ENCODE measurements around the gene SNX4.
A peak's percentile ranks its signal among the peaks of the same experiment; 100 is the strongest.
"Not testable (repeated sequence)": the region's sequence is repeated elsewhere in the genome, so short reads cannot be mapped to it uniquely, and the experiment has no call there.

The SNX4 gene

DNA sequence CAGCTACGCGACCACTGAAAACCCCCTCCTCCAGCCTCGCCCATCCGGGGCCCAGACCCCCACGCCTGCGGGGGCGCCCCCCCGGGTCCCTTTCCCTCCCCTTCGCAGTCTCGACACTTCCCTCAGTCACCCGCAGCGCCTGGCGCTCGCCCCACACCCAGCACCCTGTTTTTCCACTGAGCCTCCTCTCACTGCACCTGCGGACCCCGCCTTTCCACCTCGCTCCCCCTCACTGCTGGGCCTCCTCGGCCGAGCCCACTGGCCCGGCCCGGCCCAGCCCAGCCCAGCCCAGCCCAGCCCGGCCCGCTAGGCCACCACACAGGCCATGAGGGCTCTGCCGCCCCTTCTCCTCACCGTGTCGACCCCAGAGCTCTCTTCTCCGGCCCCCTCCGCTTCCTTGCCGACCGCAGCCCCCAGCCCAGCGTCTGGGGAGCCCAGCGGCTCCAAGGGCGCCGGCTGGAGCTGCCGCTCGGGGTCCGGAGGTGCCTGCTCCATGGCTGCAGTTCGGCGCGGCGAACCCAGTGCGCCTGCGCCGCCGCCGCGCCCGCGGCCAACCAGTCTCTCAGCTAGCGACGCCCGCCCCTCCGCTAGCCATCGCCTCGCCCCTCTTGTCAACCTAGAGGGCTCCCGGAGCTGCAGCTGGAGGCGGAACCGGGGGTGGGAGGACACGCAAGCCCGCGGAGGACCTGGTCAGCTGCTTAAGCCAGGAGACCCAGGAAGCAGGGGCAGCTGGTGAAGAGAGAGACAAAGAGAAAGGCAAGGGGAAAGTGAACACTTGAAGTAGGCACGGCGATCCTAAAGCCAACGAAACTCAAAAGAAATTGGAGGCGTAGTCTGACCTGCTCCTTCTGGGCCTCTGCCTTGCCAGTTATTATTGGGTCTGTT, at the start of gene SNX4:
TSS of gene SNX4 (minus strand) at position 525 of the 885 bp plus-strand sequence. CDS start at position 495, 30 bp downstream.
- DNase-seq: peak; percentile 78

DNA sequence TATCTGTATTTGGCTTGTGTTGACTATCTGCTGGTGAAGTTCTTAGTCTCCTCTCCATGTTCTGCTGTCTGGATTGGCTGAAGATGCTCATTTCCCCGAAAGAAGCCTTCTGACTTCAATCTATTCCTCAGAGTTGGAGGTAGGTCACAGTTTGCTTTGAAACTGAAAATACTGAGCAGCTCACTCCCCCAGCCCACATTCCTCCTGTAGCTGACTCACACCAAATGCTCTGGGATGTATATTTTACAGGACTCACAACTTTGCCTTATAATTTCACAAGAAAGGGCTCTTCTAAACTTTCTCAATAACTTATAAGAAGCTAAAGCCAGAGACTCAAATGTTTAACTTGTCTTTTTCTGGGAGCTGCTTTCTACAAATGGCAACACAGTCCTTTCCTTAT, 36.3 kb upstream of the SNX4 start:
- DNase-seq: no peak

DNA sequence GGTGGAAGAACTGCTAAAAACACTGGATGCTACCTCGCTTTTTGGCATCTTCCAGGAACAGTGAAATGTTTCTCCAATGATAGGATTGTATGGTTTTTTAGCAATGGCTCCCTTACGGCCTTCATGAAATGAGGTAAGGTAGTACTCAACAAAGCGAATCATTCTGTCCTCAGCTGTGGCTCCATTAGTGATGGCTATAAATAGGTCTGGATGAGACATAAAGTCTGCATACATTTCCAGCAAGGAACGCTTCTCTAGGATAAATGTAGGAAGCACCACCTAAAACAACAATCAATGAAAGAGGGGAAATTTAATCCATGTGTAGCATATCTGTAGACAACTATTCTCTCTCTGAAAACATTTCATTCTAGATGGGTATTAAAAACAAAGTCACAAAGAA, 32.4 kb upstream of the SNX4 start:
- DNase-seq: no peak

DNA sequence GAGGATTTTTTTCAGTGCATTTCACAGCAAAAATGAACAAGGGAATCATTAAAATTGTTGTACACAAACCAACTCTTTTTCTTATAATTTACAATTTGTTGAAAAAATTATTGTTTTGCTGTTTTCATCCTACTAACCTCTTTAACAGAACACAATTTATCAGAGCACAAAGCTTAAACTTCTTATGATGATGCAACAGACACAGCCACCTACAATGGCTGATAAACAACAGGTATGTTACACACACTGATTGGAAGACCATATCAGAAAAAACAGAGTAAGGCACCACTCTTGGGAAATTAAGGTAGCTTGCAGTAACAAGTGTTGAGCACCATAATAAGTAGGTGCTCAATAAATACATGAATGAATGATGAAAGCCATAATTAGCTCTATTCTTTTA, 8.9 kb upstream of the SNX4 start:
- no peak for DNase-seq

DNA sequence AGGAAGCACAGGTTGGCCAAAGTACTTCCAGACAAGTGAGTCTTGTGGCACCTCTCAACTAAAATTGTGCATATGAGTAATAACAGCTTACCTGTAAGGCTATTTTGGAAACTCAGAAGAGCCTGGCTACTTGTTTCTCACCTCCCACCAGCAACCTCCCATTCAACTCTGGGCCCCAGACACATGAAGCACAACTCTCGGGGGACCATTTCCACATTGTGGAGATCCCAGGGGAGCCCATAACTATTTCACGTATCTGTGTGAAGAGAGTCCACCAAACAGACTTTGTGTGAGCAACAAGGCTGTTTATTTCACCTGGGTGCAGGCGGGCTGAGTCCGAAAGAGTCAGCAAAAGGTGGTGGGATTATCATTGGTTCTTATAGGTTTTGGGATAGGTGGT, 5.2 kb upstream of the SNX4 start:
- no peak for DNase-seq

DNA sequence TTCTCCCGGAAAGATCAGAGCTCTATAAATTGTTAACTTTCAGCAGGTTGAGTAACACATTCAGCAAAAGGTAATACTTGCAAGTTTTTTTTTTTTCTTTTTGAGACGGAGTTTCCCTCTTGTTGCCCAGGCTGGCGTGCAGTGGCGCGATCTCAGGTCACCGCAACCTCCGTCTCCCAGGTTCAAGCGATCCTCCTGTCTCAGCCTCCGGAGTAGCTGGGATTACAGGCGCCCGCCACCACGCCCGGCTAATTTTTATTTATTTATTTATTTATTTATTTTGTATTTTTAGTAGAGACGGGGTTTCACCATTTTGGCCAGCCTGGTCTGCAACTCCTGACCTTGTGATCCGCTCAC, 539 bp upstream of the SNX4 start:
- not testable (repeated sequence) for DNase-seq

DNA sequence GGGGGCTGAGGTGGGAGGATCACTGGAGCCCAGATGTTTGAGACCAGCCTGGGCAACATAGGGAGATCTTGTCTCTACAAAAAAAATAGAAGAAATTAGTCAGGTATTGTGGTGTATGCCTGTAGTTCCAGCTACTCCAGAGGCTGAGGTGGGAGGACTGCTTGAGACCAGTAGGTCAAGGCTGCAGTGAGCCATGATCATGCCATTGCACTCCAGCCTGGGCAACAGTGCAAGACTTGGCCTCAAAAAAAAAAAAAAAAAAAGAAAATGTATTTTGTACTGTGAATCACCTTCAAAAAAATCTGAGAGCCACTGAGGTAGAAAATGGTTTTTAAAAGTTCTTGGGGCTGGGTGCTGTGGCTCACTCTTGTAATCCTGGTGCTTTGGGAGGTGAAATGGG, 4.6 kb downstream of the SNX4 start:
- DNase-seq: no peak

DNA sequence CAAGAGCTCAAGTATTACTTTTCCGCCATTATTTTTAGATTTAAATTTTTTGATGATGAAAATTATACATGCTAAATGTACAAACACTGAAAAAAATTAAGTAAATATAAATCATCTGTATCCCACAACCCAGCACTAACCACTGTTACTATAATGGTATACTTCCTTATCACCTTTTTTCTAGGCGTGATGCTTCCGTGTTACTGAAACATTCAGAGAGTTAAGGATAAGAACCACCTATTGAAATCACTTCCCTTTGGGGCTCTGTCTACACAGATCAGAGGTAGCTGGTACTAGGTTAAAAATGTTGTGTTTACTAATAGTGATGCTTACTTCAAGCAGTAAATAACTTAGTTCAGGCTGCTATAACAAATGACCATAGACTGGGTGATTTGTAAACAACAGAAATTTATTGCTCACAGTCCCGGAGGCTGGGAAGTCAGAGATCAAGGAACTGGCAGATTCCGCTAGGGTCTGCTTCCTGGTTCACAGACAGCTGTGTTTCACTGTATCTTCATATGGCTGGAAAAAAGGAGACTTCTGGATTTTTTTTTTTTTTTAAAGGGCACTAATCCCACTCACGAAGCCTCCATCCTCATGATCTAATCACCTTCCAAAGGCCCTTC, 6.4 kb downstream of the SNX4 start:
- DNase-seq: no peak

DNA sequence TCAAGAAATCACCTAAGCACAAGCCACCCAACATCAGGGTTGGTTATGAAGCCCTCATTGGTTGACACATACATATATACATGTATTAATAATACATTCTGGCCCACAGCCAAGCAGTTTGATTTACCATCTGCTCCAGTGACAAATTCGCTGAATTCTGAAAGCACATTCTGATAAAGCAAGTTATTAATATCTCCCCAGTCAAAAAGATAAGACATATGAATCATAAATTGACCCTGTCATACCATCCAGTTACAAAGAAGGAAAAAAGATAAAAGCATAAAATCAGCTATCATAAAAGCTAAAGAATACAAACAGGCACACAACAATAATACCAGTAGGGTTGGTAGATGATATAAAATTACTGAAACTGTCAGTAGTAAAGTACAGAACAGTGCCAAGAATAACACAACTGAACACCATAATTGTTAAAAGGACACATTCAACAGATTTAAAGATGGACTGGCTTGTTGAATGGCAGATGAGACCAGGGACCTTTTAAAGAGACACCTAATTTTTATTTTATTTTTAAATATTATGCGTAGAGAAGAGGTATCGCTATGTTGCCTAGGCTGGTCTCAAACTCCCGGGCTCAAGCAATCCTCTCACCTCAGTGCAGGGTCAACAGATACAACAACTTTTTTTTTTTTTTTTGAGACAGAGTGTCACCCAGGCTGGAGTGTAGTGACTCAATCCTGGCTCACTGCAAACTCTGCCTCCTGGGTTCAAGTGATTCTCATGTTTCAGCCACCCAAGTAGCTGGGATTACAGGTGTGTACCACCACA, 7.7 kb downstream of the SNX4 start:
- no peak for DNase-seq

DNA sequence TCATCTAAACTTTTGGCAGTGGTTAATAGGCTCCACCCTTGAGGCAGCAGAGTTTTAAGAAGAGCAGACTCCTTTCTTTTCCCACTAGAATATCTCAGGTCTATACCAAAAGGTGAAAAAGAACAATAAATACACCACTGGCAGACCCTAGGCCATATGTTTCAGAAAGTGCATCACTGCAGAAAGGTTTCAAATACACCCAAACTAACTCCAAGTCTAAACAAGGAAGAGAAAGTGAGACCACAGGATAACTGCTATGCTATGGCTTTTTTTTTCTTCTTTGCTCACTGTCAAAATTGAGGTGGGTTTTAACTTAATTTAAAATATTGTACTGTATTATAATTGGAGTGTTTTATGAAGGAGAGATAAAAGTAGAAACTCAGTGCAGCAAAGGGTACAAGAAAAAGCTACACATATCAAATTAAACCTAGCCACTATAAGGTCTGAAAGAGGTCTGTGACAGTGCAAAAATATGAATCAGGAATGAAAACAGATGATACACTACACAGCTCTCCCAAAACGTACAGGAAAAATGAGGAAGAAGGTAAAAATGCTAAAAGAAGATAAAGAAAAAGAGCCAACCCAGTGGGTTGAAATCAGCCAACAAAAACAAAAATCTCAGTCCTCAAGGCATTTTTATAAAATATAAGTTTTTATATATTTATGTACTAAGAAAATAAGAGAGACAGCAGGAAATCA, 8.4 kb downstream of the SNX4 start:
- DNase-seq: no peak

DNA sequence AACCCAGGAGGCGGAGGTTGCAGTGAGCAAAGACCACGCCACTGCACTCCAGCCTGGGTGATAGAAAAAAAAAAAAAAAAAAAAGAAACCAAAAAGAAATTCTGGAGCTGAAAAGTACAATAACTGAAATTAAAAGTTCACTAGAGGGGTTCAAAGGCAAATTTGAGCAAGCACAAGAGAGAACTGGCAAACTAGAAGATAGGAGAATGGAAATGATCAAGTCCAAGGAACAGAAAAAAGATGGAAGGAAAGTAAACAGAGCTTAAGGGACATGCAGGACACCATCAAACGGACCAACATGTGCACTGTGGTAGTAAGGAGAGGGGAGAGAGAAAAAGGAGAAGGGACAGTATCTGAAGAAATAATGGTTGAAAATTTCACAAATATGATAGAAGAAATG, 12.9 kb downstream of the SNX4 start:
- no peak for DNase-seq

DNA sequence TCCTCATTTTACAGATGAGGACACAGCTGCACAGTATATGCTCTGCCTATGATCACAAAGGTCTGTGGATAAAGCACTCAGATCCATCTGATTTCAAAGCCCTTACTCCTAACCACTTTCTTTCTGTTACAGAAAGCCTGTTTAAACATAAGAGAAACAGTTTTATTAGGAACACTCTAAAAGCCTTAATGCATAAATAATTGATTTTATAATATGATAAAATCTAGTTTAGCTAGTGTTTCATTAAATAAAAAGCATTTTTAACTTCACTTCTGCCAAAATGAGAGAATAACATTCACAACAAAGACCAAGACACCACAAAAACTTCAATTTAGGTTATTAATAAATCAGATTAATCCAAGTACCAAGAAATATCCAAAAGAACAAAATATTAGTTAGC, 21.4 kb downstream of the SNX4 start:
- DNase-seq: no peak

DNA sequence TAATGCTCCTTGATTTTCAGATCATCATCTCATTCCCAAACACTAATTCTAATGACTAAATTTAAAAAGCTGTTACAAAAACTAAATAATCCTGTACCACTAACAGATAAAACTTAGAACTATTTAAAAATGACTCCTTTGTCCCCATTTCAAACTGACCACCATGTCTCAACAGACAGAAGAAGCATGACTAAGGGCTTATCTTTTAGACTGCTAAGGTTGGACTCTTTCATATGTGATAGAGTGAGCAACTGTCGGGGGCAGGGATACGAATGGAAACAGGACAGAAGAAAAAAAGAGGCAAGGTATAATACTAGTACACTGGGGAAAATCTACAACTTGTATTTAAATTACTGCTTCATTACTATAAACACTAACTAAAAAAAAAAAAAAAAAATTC, 23.3 kb downstream of the SNX4 start:
- no peak for DNase-seq

DNA sequence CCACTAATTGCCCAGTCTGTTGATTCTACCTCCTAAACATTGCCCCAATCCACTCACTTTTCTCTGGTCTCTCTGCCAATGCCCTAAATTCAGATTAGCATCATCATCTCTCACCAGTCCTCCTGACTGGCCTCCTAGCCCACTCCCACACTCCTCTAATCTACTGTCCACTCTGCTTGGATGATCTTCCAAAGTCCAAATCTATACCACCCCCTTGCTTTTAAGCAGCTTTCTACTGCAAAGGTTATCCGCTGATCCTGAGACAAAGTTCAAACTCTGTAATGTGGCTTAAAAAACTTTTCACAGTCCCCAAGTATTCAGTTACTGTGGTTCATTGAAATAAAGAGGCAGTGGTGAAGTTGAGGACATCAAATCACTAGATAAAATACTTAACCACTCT, 37.6 kb downstream of the SNX4 start:
- no peak for DNase-seq

DNA sequence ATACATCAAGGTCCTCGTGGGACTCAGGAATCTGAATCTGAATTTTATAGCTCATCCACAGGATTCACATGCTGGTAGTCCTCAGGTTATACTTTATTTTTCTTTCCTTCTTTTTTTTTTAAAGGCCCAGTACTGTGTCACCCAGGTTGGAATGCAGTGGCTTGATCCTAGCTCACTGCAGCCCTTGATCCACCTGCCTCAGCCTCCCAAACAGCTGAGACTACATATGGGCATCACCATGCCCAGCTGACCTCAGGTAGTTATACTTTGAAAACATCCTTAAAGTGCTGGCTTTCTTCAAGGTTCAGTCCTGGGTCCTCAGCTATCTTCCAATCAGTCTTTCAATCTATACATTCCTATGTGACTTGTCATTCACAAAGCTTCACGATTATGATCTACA, 38.2 kb downstream of the SNX4 start:
- no peak for DNase-seq

DNA sequence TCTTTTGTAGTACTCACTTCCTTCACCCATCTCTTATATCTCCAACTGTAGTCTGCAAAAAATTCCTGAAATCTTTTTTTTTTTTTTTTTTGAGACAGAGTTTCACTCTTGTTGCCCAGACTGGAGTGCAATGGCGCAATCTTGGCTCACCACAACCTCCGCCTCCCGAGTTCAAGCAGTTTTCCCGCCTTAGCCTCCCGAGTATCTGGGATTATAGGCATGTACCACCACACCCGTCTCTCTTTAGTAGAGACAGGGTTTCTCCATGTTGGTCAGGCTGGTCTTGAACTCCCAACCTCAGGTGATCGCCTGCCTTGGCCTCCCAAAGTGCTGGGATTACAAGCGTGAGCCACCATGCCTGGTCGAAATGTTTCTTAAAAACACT, 38.6 kb downstream of the SNX4 start:
- not testable (repeated sequence) for DNase-seq

DNA sequence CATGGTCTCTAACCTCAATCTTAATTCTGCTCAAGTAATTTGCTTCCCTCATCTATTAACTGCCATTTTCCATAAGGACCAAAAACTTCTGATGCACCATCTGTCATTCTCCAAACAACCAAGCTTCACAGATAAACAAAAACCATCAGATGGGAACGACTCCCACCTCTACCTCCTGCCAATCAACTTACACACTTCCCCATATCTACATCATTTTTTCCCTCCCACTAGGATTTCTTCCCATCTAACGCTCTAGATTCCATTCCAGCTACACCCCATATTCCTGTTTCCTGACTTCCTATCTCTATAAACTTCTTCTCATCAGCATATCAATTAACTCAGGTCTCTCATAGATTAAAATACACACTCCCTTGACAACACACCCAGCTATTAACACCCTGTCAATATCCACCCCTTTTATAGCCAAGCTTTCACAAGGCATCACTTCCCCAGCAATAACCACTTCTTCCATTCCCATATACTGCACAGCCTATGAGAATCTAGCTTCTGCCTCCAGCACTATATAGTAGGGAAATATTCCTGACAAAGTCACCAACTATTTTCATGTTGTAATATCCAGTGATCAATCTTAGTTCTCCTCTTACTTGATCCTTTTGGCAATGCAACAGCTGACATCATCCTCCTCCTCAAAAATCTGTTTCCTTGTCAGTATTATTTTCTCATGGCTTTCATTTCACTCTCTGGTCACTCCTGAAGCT, 39.2 kb downstream of the SNX4 start:
- DNase-seq: no peak

DNA sequence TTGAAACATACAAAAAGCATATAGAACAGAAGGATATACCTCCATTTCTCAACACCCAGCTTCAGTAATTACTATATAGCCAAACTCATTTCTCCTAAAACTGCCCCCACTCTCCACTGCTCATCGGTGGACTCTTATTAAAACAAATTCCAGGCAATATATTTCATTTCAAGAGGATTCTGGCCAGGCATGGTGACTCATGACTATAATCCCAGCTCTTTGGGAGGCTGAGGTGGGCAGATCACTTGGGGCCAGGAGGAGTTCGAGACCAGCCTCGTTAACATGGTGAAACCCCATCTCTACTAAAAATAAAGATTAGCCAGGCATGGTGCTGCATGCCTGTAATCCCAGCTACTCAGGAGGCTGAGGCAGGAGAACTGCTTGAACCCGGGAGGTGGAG, 40.9 kb downstream of the SNX4 start:
- DNase-seq: no peak

DNA sequence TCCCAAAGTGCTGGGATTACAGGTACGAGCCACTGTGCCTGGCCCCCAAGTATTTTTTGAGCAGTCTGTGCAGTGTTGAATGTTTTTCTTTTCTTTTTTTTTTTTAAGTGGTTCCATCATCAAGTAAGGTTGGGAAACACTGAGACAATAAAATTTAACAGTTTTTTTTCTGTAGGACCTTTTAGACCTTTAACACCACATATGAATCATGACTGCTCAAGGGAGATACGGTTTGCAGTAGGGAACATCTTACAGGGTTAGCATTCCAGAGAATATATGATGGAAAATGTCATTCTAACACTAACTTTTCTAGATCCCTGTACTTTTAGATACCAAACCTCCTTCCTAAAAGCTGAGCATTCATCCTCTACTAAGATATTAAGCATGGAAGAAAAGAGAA, 41.7 kb downstream of the SNX4 start:
- DNase-seq: no peak

DNA sequence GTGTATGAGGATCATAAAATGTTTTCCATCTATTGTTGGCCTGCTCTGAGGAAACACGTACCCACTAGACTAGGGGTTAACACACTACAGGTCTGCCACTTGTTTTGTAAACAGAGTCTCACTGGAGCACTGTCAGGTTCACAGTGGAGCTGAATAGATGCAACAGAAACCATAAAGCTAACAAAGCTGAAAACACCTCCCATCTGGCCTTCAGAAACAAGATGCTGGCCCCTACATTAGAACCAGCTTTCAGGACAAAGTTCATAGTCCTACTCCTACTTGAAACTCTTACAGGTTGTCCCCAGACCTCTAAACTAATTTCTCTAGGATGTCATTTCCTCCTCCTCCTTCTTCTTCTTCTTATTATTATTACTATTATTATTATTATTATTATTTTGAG, 42.3 kb downstream of the SNX4 start:
- DNase-seq: no peak

DNA sequence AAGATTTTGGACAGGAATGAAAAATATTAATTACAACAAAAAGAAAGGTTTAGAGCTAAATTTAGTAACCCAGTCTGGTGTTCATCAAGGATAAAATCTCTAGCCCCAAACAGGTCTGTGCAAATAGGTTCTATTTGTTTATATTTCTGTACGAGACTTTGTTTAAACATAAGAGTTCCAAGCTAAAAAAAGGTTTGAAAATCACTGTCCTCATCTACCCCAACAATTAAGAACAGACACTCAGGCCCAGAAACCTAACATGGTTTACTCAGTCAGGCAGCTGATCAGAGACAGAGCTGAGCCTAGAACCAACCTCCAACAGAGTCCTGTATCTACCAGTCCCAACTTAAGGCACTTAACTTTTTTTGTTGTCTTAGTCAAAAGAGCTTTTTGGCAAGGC, 49.3 kb downstream of the SNX4 start:
- no peak for DNase-seq

DNA sequence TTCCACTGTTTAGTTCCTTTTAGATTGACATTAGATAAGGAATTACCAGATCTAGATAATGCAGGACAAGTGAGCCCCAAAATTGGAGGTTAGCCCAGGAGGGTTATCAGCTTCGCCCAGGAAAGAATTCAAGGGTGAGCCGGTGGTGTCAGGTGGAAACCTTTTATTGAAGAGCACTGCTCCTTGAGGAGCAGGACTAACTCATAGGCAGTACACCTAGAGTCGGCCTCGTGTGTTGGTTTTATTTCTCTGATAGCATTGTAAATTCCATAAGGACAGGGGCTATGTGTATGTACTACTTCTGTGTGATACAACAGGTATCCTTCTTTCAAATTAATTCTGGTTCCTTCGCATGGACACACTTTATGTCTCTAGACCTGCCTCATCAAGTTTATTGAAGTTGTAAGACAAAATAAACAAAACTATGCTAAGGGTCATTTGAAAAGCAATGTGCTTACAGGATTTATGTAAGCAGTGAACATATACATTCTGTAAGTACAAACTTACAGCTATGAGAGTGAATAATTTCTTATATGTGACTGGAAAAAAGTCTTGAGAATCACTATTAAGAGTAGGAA, 57.2 kb downstream of the SNX4 start:
- no peak for DNase-seq

All from NCI-H774 (cell line).